ENCODE measurements around the gene LYRM2. TPM values are rescaled to one million over a fixed set of nuclear protein-coding genes. Genes with fewer than 3 reads are reported as not detected.
"Not testable (repeated sequence)": the region's sequence is repeated elsewhere in the genome, so short reads cannot be mapped to it uniquely, and the experiment has no call there.

LYRM2 gene
- total RNA-seq, 1 donor from 2014 or later = 14.5 TPM

DNA sequence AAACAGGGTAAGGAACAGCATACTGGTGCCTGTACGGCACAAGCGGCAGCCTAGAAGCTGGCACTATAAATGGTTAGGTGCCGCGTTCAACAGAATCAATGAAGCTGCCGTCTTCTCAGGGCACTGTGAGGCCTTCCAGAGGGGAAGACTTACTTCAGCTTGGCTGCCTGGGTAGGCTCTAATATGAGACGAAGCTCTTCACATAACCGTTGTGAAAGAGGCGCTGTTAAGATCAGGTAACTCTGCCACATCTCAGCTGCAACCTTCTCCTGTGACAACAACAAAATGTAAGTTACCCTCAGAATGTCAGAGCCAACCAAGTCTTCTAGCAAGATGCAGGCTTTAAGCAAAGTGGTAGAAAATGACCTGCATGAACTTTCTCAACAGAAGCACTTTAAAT is 12.0 kb upstream of the LYRM2 start:
- TF ChIP-seq POLR2A (IDR thresholded peaks at IDR 0.05) = no peak
- no peak for TF ChIP-seq CTCF (IDR thresholded peaks at IDR 0.05)
- TF ChIP-seq POLR2AphosphoS5 (IDR thresholded peaks at IDR 0.05; ENCODE audit: insufficient read depth in 1 of 2, low read depth in 1 of 2) = no peak
- no peak overlapping the region for H3K27ac ChIP-seq
- H3K9me3 ChIP-seq = no peaks in the 10 kb centered on the region
- H3K4me3 ChIP-seq = no peak overlapping the region
- peaks cover 0 to 71% of the 10 kb centered on the region in 2 donors for H3K36me3 ChIP-seq
- intact Hi-C loops (cut with DNase I) = no loop called here
- H3K4me1 ChIP-seq = no peaks in the 10 kb centered on the region
- H3K27me3 ChIP-seq = no peaks in the 10 kb centered on the region
- DNase-seq (ENCODE audit: extremely low spot score in 2 of 2) = no peak

GRCh38 chr6:89649682-89650081 is 11.1 kb upstream of the LYRM2 start:
- Histone ChIP-seq H3K27ac (no peak overlapping the region), H3K4me3 (no peak overlapping the region), H3K27me3 (no peaks in the 10 kb centered on the region), H3K36me3 (peaks cover 0 to 62% of the 10 kb centered on the region in 2 donors), H3K9me3 (no peaks in the 10 kb centered on the region), H3K4me1 (no peaks in the 10 kb centered on the region)
- no peak for TF ChIP-seq POLR2AphosphoS5 (IDR thresholded peaks at IDR 0.05; ENCODE audit: insufficient read depth in 1 of 2, low read depth in 1 of 2)
- no peak for TF ChIP-seq POLR2A (IDR thresholded peaks at IDR 0.05)
- no peak for TF ChIP-seq CTCF (IDR thresholded peaks at IDR 0.05)
- no peak for DNase-seq (ENCODE audit: extremely low spot score in 2 of 2)
- intact Hi-C loops (cut with DNase I) = no loop called here

DNA sequence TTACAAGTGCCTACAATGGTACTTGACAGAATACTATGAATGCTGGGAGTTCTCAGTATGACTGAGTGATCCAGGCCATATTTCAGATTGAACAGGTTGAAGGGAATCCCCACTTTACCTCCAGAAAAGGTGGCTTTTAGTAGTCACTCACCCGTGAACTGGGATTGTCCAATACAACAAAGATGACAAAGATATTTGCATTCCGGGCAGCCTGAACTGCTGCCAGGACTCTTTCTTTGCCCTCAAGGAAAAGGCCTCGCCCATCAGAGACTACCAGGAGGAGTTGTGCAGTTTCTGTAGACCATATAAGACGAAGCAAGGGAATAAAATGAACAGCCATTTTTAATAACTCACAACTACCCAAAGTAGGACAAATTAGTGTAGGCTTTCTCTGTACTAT is 6.3 kb upstream of the LYRM2 start:
- no peak for DNase-seq (ENCODE audit: extremely low spot score in 2 of 2)
- Histone ChIP-seq H3K27me3 (no peaks in the 10 kb centered on the region), H3K9me3 (no peaks in the 10 kb centered on the region), H3K27ac (no peak overlapping the region), H3K36me3 (peaks cover 0 to 38% of the 10 kb centered on the region in 2 donors), H3K4me3 (no peak overlapping the region), H3K4me1 (no peaks in the 10 kb centered on the region)
- intact Hi-C loops (cut with DNase I) = no loop called here
- TF ChIP-seq POLR2A (IDR thresholded peaks at IDR 0.05) (no peak), CTCF (IDR thresholded peaks at IDR 0.05) (no peak), POLR2AphosphoS5 (IDR thresholded peaks at IDR 0.05; ENCODE audit: insufficient read depth in 1 of 2, low read depth in 1 of 2) (no peak)

DNA sequence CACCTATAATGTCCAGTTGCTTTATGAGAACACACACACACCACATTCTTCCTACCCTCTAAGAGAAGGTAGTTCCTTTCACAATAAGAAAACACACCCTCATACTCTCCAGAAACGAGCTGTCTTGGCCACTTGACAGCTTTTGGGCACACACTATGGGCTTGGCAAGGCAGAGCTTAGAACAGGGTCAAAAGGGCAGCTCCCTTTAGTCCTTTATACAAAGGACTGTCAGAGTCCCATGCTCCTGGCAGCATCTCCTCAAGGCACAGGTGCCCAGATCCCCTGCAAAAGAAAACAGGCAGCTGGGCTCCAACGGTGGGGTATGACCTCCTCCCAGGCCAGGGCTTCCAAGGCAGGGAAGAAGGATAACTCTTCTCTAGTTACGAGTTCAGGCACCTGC is 4.9 kb upstream of the LYRM2 start:
- no peak overlapping the region for H3K4me3 ChIP-seq
- TF ChIP-seq POLR2A (IDR thresholded peaks at IDR 0.05) = no peak
- TF ChIP-seq POLR2AphosphoS5 (IDR thresholded peaks at IDR 0.05; ENCODE audit: insufficient read depth in 1 of 2, low read depth in 1 of 2) = no peak
- no peak for TF ChIP-seq CTCF (IDR thresholded peaks at IDR 0.05)
- H3K9me3 ChIP-seq = no peaks in the 10 kb centered on the region
- H3K27me3 ChIP-seq = no peaks in the 10 kb centered on the region
- peaks cover 10% of the 10 kb centered on the region for H3K4me1 ChIP-seq
- intact Hi-C loops (cut with DNase I) = no loop called here
- H3K27ac ChIP-seq = no peak overlapping the region
- no peak for DNase-seq (ENCODE audit: extremely low spot score in 2 of 2)
- H3K36me3 ChIP-seq = peaks cover 0 to 30% of the 10 kb centered on the region in 2 donors

DNA sequence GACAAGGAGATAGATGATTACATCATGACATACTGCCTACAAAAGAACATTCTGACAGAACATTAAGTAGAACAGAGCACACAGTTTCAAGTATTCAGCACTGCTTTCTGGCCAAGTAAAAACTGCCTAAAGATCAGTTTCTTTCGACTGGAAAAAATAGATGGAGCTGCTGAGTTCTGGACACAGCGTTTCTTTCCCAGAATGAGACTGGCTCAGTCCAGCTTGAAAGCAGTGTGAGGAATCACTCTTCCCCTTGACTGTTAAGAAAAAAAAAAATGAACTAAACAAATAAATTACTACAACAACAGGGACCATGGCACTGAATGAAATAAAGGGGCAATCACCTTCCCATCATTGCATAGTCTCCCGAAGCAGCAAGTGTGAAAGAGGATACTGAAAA is 4.4 kb upstream of the LYRM2 start:
- no peaks in the 10 kb centered on the region for H3K27me3 ChIP-seq
- TF ChIP-seq POLR2A (IDR thresholded peaks at IDR 0.05) (no peak), CTCF (IDR thresholded peaks at IDR 0.05) (no peak), POLR2AphosphoS5 (IDR thresholded peaks at IDR 0.05; ENCODE audit: insufficient read depth in 1 of 2, low read depth in 1 of 2) (no peak)
- peaks cover 11% of the 10 kb centered on the region for H3K4me1 ChIP-seq
- DNase-seq (ENCODE audit: extremely low spot score in 2 of 2) = no peak
- intact Hi-C loops (cut with DNase I) = no loop called here
- H3K4me3 ChIP-seq = no peak overlapping the region
- H3K9me3 ChIP-seq = no peaks in the 10 kb centered on the region
- H3K36me3 ChIP-seq = peaks cover 0 to 28% of the 10 kb centered on the region in 2 donors
- H3K27ac ChIP-seq = no peak overlapping the region

DNA sequence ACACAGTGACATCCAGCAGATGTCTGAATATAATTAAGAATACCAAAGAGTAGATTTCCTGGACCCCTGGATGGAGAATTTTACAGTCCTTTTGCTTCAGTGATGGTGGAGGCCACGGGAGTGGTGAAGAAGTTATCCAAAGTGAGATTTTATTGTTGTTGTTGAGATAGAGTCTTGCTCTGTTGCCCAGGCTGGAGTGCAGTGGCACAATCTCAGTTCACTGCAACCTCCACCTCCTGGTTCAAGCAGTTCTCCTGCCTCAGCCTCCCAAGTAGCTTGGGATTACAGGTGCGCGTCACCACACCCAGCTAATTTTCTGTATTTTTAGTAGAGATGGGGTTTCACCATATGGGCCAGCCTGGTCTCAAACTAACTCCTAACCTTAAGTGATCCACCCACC is 3.0 kb upstream of the LYRM2 start:
- Histone ChIP-seq H3K36me3 (peaks cover 0 to 17% of the 10 kb centered on the region in 2 donors), H3K4me1 (peaks cover 22% of the 10 kb centered on the region)
- DNase-seq (ENCODE audit: extremely low spot score in 2 of 2); H3K4me3 ChIP-seq; H3K9me3 ChIP-seq; H3K27me3 ChIP-seq; H3K27ac ChIP-seq; intact Hi-C loops (cut with DNase I): not testable (repeated sequence)
